Cardiac muscle cell (in vitro differentiated cells and primary cell): ENCODE measurements around the gene DYNLT3. TPM values are rescaled to one million over a fixed set of nuclear protein-coding genes. Genes with fewer than 3 reads are reported as not detected.

Source experiments
- DNase-seq, 2 donors: peaks; one replicate each; pipeline versions ENCODE4 v3.0.0 to v3.0.0-alpha.2; 2010 to 2017; ENCODE audit warnings: low read depth in 1 of 2, low spot score in 1 of 2
- H3K27ac ChIP-seq: fragments of 200-600 bp; sonication (generic); 2 replicates; pipeline ENCODE4 v1.5.1; 2016
- H3K27me3 ChIP-seq: fragments of 200-600 bp; sonication (generic); 2 replicates; pipeline ENCODE4 v1.6.0; 2016; ENCODE audit warnings: control low read depth
- H3K36me3 ChIP-seq: fragments of 200-600 bp; sonication (generic); 2 replicates; pipeline ENCODE4 v1.5.1; 2016; ENCODE audit warnings: control low read depth
- H3K4me1 ChIP-seq: fragments of 200-600 bp; sonication (generic); 2 replicates; pipeline ENCODE4 v1.8.1; 2017; ENCODE audit warnings: low read depth, mild to moderate bottlenecking, mixed run types
- H3K4me3 ChIP-seq: fragments of 200-600 bp; sonication (generic); 2 replicates; pipeline ENCODE4 v1.5.1; 2016; ENCODE audit warnings: mild to moderate bottlenecking
- H3K9me3 ChIP-seq: fragments of 200-600 bp; sonication (generic); 2 replicates; pipeline ENCODE4 v1.5.1; 2017; ENCODE audit warnings: low read depth, mild to moderate bottlenecking, control low read depth
- CTCF ChIP-seq: IDR thresholded peaks from 2 replicates; pipeline ENCODE4 v1.5.1; 2012; ENCODE audit warnings: low read depth, mild to moderate bottlenecking, low read length
- polyA plus RNA-seq: library from polyadenylated mRNA; unstranded; fragments of >200 nt; fragmentation: Nextera tagmentation; extraction: Ambion mirVana; gene quantifications from 2 replicates; pipeline ENCODE4 v1.2.1, GENCODE V29; 2016
- total RNA-seq: library from RNA; depleted of rRNA; stranded (reverse); fragments of >200 nt; gene quantifications from 2 replicates; pipeline ENCODE4 v1.2.3, GENCODE V29; 2016

DYNLT3 gene
- total and polyA plus RNA-seq, 2 experiments from 2014 or later = 7.6 to 12.3 TPM

- Histone ChIP-seq H3K27ac (no peak overlapping the region), H3K9me3 (no peaks in the 10 kb centered on the region), H3K27me3 (no peaks in the 10 kb centered on the region), H3K4me1 (no peaks in the 10 kb centered on the region), H3K4me3 (no peak overlapping the region), H3K36me3 (no peaks in the 10 kb centered on the region)
- no peak for DNase-seq
- TF ChIP-seq CTCF = no peak
Observed at GRCh38 chrX:37817176-37817575, 30.2 kb downstream of the DYNLT3 start.

GRCh38 chrX:37816766-37817165, 30.6 kb downstream of the DYNLT3 start:
- no peak for DNase-seq
- H3K9me3 ChIP-seq = no peaks in the 10 kb centered on the region
- no peaks in the 10 kb centered on the region for H3K27me3 ChIP-seq
- no peak for TF ChIP-seq CTCF
- H3K4me3 ChIP-seq = no peak overlapping the region
- H3K4me1 ChIP-seq = no peaks in the 10 kb centered on the region
- no peak overlapping the region for H3K27ac ChIP-seq
- H3K36me3 ChIP-seq = no peaks in the 10 kb centered on the region

- H3K27me3 ChIP-seq = no peaks in the 10 kb centered on the region
- no peaks in the 10 kb centered on the region for H3K4me1 ChIP-seq
- TF ChIP-seq CTCF = no peak
- DNase-seq = no peak
- H3K9me3 ChIP-seq = no peaks in the 10 kb centered on the region
- H3K36me3 ChIP-seq = no peaks in the 10 kb centered on the region
- H3K27ac ChIP-seq = no peak overlapping the region
- H3K4me3 ChIP-seq = no peak overlapping the region
Observed at GRCh38 chrX:37815366-37815765, 32.0 kb downstream of the DYNLT3 start.

GRCh38 chrX:37813570-37813969, 33.8 kb downstream of the DYNLT3 start:
- Histone ChIP-seq H3K36me3 (no peaks in the 10 kb centered on the region), H3K27ac (no peak overlapping the region), H3K9me3 (no peaks in the 10 kb centered on the region), H3K4me1 (no peaks in the 10 kb centered on the region), H3K27me3 (no peaks in the 10 kb centered on the region), H3K4me3 (no peak overlapping the region)
- no peak for TF ChIP-seq CTCF
- no peak for DNase-seq

- H3K27ac ChIP-seq = no peak overlapping the region
- H3K4me1 ChIP-seq = no peaks in the 10 kb centered on the region
- no peak for DNase-seq
- no peaks in the 10 kb centered on the region for H3K27me3 ChIP-seq
- no peak overlapping the region for H3K4me3 ChIP-seq
- no peak for TF ChIP-seq CTCF
- H3K36me3 ChIP-seq = no peaks in the 10 kb centered on the region
- no peaks in the 10 kb centered on the region for H3K9me3 ChIP-seq
Observed at GRCh38 chrX:37812110-37812509, 35.3 kb downstream of the DYNLT3 start.

GRCh38 chrX:37809970-37810369, 37.4 kb downstream of the DYNLT3 start:
- Histone ChIP-seq H3K27me3 (no peaks in the 10 kb centered on the region), H3K36me3 (no peaks in the 10 kb centered on the region), H3K4me1 (no peaks in the 10 kb centered on the region), H3K4me3 (no peak overlapping the region), H3K27ac (no peak overlapping the region), H3K9me3 (no peaks in the 10 kb centered on the region)
- no peak for DNase-seq
- TF ChIP-seq CTCF = no peak
